PFSK-1 (cell line): ENCODE data around the gene SETD1A.

Experiments
- FOXP2 ChIP-seq: optimal IDR thresholded peaks from 2 replicates; pipeline ENCODE3; 2011; ENCODE audit warnings: borderline replicate concordance, control low read depth, inconsistent platforms; ENCODE audit not compliant: insufficient read depth; ENCODE audit errors: extremely low read length, extremely low read depth
- POLR2AphosphoS5 ChIP-seq: IDR thresholded peaks from 2 replicates; pipeline ENCODE4 v1.6.1; 2012; ENCODE audit warnings: low read depth, mild to moderate bottlenecking, control low read depth, low read length, moderate library complexity
- SIN3A ChIP-seq: IDR thresholded peaks from 2 replicates; pipeline ENCODE4 v1.6.1; 2012; ENCODE audit warnings: mild to moderate bottlenecking, low read length, moderate library complexity, borderline replicate concordance; ENCODE audit not compliant: insufficient read depth
- TAF1 ChIP-seq: IDR thresholded peaks from 2 replicates; pipeline ENCODE4 v1.6.1; 2012; ENCODE audit warnings: low read length, control low read depth, borderline replicate concordance; ENCODE audit not compliant: insufficient read depth
- TF ChIP-seq, protein P1 (sequence below), 2 experiments: IDR thresholded peaks; 2 replicates each; pipeline versions ENCODE4 v1.6.1 to v1.8.0; 2011 to 2012; ENCODE audit warnings: low read depth in 2 of 2, low read length in 2 of 2, control low read depth in 1 of 2, inconsistent platforms in 1 of 2, mild to moderate bottlenecking in 1 of 2, moderate library complexity in 1 of 2; ENCODE audit not compliant: insufficient read depth in 1 of 2

Gene SETD1A

GRCh38 chr16:30942426-30942806, 15.1 kb upstream of the SETD1A start:
- no peak for TF ChIP-seq TAF1
- TF ChIP-seq, protein P1, sequence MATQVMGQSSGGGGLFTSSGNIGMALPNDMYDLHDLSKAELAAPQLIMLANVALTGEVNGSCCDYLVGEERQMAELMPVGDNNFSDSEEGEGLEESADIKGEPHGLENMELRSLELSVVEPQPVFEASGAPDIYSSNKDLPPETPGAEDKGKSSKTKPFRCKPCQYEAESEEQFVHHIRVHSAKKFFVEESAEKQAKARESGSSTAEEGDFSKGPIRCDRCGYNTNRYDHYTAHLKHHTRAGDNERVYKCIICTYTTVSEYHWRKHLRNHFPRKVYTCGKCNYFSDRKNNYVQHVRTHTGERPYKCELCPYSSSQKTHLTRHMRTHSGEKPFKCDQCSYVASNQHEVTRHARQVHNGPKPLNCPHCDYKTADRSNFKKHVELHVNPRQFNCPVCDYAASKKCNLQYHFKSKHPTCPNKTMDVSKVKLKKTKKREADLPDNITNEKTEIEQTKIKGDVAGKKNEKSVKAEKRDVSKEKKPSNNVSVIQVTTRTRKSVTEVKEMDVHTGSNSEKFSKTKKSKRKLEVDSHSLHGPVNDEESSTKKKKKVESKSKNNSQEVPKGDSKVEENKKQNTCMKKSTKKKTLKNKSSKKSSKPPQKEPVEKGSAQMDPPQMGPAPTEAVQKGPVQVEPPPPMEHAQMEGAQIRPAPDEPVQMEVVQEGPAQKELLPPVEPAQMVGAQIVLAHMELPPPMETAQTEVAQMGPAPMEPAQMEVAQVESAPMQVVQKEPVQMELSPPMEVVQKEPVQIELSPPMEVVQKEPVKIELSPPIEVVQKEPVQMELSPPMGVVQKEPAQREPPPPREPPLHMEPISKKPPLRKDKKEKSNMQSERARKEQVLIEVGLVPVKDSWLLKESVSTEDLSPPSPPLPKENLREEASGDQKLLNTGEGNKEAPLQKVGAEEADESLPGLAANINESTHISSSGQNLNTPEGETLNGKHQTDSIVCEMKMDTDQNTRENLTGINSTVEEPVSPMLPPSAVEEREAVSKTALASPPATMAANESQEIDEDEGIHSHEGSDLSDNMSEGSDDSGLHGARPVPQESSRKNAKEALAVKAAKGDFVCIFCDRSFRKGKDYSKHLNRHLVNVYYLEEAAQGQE (IDR thresholded peaks at IDR 0.05; ENCODE audit: insufficient read depth in 1 of 2, low read depth in 2 of 2, low read length in 2 of 2), result no peak
- no peak for TF ChIP-seq FOXP2
- no peak for TF ChIP-seq SIN3A

DNA sequence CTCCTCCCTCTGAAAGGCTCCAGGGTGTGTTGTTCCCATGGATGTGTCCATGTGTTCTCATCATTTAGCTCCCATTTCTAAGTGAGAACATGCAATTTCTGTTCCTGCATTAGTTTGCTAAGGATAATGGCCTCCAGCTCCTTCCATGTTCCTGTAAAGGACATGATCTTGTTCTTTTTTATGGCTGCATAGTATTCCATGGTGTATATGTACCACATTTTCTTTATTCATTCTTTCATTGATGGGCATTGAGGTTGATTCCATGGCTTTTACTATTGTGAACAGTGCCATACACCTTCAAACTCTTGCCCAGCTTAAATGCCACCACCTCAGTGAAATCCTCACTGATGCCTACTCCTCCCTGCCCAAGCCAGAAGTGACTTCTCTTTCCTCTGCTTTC, 13.2 kb upstream of the SETD1A start:
- TF ChIP-seq POLR2AphosphoS5, result no peak

GRCh38 chr16:30946671-30947540, 10.6 kb upstream of the SETD1A start:
- TF ChIP-seq SIN3A, result no peak
- TF ChIP-seq FOXP2, result no peak
- TF ChIP-seq, protein P1 (IDR thresholded peaks at IDR 0.05; ENCODE audit: insufficient read depth in 1 of 2, low read depth in 2 of 2, low read length in 2 of 2), result no peak
- no peak for TF ChIP-seq POLR2AphosphoS5
- TF ChIP-seq TAF1, result no peak

DNA sequence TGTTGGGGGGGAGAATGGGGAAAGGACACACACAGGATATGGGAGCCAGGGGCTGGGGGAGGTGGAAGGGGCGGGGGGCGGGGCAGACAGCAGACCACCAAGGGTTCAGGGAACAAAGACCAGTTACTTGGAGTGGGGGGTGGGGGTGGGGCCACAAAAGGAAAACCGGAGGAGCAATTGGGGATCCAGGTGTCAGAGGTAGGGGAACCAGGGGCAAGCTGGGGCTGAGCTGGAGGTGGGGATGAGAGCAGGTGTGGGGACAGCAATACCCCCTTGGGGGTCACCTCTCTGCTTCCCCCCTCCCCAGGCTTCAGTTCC, 10.1 kb upstream of the SETD1A start:
- TF ChIP-seq SIN3A, result no peak
- no peak for TF ChIP-seq TAF1
- no peak for TF ChIP-seq POLR2AphosphoS5
- TF ChIP-seq, protein P1 (IDR thresholded peaks at IDR 0.05; ENCODE audit: insufficient read depth in 1 of 2, low read depth in 2 of 2, low read length in 2 of 2), result no peak
- no peak for TF ChIP-seq FOXP2

- no peak for TF ChIP-seq FOXP2
Observed at GRCh38 chr16:30947859-30948666, 9.5 kb upstream of the SETD1A start.

GRCh38 chr16:30948667-30949649, 8.6 kb upstream of the SETD1A start, which contains the start of gene ORAI3:
Gene ORAI3, plus strand, starts transcription at chr16:30949068. Its CDS starts 222 bp downstream, at chr16:30949290.
- TF ChIP-seq, protein P1 (IDR thresholded peaks at IDR 0.05; ENCODE audit: insufficient read depth in 1 of 2, low read depth in 2 of 2, low read length in 2 of 2), result no peak
- TF ChIP-seq FOXP2 (no peak), TAF1 (no peak), POLR2AphosphoS5 (no peak), SIN3A (no peak; the same call in 1 of the 2 replicates)
